HUDEP-2 (cell line): ENCODE measurements around the gene MAPKAPK2.

ENCODE experiments used
- DNase-seq, 76 experiments: peaks; one replicate each; lab custom pipeline; 2025; ENCODE audit not compliant: unreplicated experiment in 76 of 76; lab: John Stamatoyannopoulos, UW

Gene MAPKAPK2

GRCh38 chr1:206716870-206717673, 32.4 kb downstream of the MAPKAPK2 start:
- DNase-seq = peak in 33 of 76 experiments; percentile 7 to 65 (median 29)

- no peak for DNase-seq
Observed at GRCh38 chr1:206717674-206717989, 32.9 kb downstream of the MAPKAPK2 start.

- no peak for DNase-seq
Observed at GRCh38 chr1:206719169-206719839, 34.6 kb downstream of the MAPKAPK2 start.

- DNase-seq = no peak
Observed at GRCh38 chr1:206721454-206721853, 36.7 kb downstream of the MAPKAPK2 start.

- no peak for DNase-seq
Observed at GRCh38 chr1:206722751-206723461, 38.2 kb downstream of the MAPKAPK2 start.

GRCh38 chr1:206723462-206723804, 38.7 kb downstream of the MAPKAPK2 start:
- DNase-seq = no peak

GRCh38 chr1:206723805-206724472, 39.2 kb downstream of the MAPKAPK2 start:
- no peak for DNase-seq

GRCh38 chr1:206725109-206725963, 40.6 kb downstream of the MAPKAPK2 start:
- peak in 40 of 76 experiments; percentile 5 to 59 (median 22) for DNase-seq

GRCh38 chr1:206727981-206728696, 43.4 kb downstream of the MAPKAPK2 start:
- DNase-seq = no peak

GRCh38 chr1:206728697-206728987, 43.9 kb downstream of the MAPKAPK2 start:
- no peak for DNase-seq

GRCh38 chr1:206729050-206729449, 44.3 kb downstream of the MAPKAPK2 start:
- DNase-seq = no peak

- DNase-seq = no peak
Observed at GRCh38 chr1:206729507-206729906, 44.8 kb downstream of the MAPKAPK2 start.

GRCh38 chr1:206732508-206732907, 47.8 kb downstream of the MAPKAPK2 start:
- no peak for DNase-seq

GRCh38 chr1:206732992-206733391, 48.3 kb downstream of the MAPKAPK2 start:
- DNase-seq = no peak

- peak in 51 of 76 experiments; percentile 2 to 72 (median 43) for DNase-seq
Observed at GRCh38 chr1:206734499-206735142, 49.9 kb downstream of the MAPKAPK2 start.

- peak in 24 of 76 experiments; percentile 6 to 59 (median 26) for DNase-seq
Observed at GRCh38 chr1:206735553-206736031, 50.9 kb downstream of the MAPKAPK2 start.

- DNase-seq = no peak
Observed at GRCh38 chr1:206736878-206737728, 52.4 kb downstream of the MAPKAPK2 start.

- peak in 61 of 76 experiments; percentile 5 to 72 (median 40) for DNase-seq
Observed at GRCh38 chr1:206737729-206738201, 53.1 kb downstream of the MAPKAPK2 start.
